Natural killer cell (primary cell): Measurements from ENCODE around the gene CBFA2T3. TPM values are rescaled to one million over a fixed set of nuclear protein-coding genes. Genes with fewer than 3 reads are reported as not detected.

Experiments used
- ATAC-seq, 3 donors: fragments of 150-1000 bp in 2 of 3; fragments of 200-7000 bp in 1 of 3; cut with Tn5 transposase; 1 replicate in 1 of 3; 2 replicates in 2 of 3; pipeline ENCODE4 v1.10.0; 2021; ENCODE audit warnings: mild to moderate bottlenecking in 2 of 3, moderate library complexity in 2 of 3
- DNase-seq, 2 donors: peaks; one replicate each; pipeline versions ENCODE4 v3.0.0 to v3.0.0-alpha.2; 2013 to 2021; ENCODE audit warnings: mixed read lengths in 1 of 2
- H3K27ac ChIP-seq: one replicate; pipeline ENCODE4 v1.5.1; 2013; ENCODE audit warnings: mild to moderate bottlenecking, low read length
- H3K27me3 ChIP-seq: one replicate; pipeline ENCODE4 v1.6.1; 2013; ENCODE audit warnings: low read length; ENCODE audit not compliant: control insufficient read depth, insufficient read depth
- H3K36me3 ChIP-seq: one replicate; pipeline ENCODE4 v1.6.1; 2013; ENCODE audit warnings: low read length; ENCODE audit not compliant: control insufficient read depth, insufficient read depth
- H3K4me1 ChIP-seq: one replicate; pipeline ENCODE4 v1.6.1; 2013; ENCODE audit warnings: low read length; ENCODE audit not compliant: control insufficient read depth, insufficient read depth
- H3K4me3 ChIP-seq: one replicate; pipeline ENCODE4 v1.5.1; 2013; ENCODE audit warnings: low read length
- H3K9me3 ChIP-seq: one replicate; pipeline ENCODE4 v1.6.1; 2013; ENCODE audit warnings: low read length; ENCODE audit not compliant: control insufficient read depth, insufficient read depth
- H3K27ac Mint-ChIP-seq, 2 donors: one replicate each; pipeline ENCODE4 v1.8.0; 2022; ENCODE audit warnings: mild to moderate bottlenecking in 2 of 2, mixed read lengths in 2 of 2, moderate library complexity in 1 of 2
- H3K27me3 Mint-ChIP-seq, 2 donors: one replicate each; pipeline ENCODE4 v1.8.0; 2022; ENCODE audit warnings: low read depth in 2 of 2, mixed read lengths in 2 of 2
- H3K36me3 Mint-ChIP-seq: one replicate; pipeline ENCODE4 v1.8.0; 2022; ENCODE audit warnings: mixed read lengths
- H3K4me1 Mint-ChIP-seq, 2 donors: one replicate each; pipeline ENCODE4 v1.8.0; 2022; ENCODE audit warnings: mixed read lengths in 2 of 2
- H3K4me3 Mint-ChIP-seq: one replicate; pipeline ENCODE4 v1.8.0; 2022; ENCODE audit warnings: mild to moderate bottlenecking, moderate library complexity, mixed read lengths
- H3K9me3 Mint-ChIP-seq, 2 donors: one replicate each; pipeline ENCODE4 v1.8.0; 2022; ENCODE audit warnings: mixed read lengths in 2 of 2
- WGBS: methylation state at CpG from one replicate; pipeline ENCODE4 v1.1.7; 2013; ENCODE audit warnings: missing lambda C conversion rate; ENCODE audit not compliant: insufficient coverage; 5-methylcytosine and 5-hydroxymethylcytosine counted together
- intact Hi-C: fragments of 100-400 bp; cut with micrococcal nuclease; formaldehyde crosslinking; loops from one replicate; pipeline ENCODE4 v1.14.2; 2022
- total RNA-seq, 4 donors: library from RNA; stranded (reverse); fragments of 120-200 nt in 1 of 4; gene quantifications; one replicate each; pipeline versions ENCODE4 v1.2.3 to v1.2.4, GENCODE V29; 2013 to 2022
- TF ChIP-seq, protein P1 (sequence below): fragments of 200-600 bp; IDR thresholded peaks from one replicate; pipeline ENCODE4 v1.8.0; 2022; ENCODE audit warnings: antibody characterized with exemption

Gene CBFA2T3
- total RNA-seq, 3 donors from 2014 or later (not counting 1 experiment from before 2014, with no cell fraction given): 2.5 to 7.8 (median 4.2) TPM

- Histone ChIP-seq H3K9me3 (no peaks in the 10 kb centered on the region), H3K36me3 (no peaks in the 10 kb centered on the region), H3K4me3 (no peak overlapping the region), H3K27me3 (peaks cover 10% of the 10 kb centered on the region), H3K27ac (no peak overlapping the region), H3K4me1 (peaks cover 7% of the 10 kb centered on the region)
- intact Hi-C loops: no loop called here
- WGBS: 61% methylated on average over 9 of the region's 9 CpGs
- Mint-ChIP-seq H3K9me3 (peaks cover 0 to 4% of the 10 kb centered on the region in 2 donors), H3K27ac (no peak overlapping the region), H3K4me3 (no peak overlapping the region), H3K4me1 (no peaks in the 10 kb centered on the region), H3K27me3 (peaks cover 16 to 24% of the 10 kb centered on the region in 2 donors), H3K36me3 (no peaks in the 10 kb centered on the region)
- ATAC-seq (no peak), DNase-seq (no peak)
- TF ChIP-seq, protein P1, sequence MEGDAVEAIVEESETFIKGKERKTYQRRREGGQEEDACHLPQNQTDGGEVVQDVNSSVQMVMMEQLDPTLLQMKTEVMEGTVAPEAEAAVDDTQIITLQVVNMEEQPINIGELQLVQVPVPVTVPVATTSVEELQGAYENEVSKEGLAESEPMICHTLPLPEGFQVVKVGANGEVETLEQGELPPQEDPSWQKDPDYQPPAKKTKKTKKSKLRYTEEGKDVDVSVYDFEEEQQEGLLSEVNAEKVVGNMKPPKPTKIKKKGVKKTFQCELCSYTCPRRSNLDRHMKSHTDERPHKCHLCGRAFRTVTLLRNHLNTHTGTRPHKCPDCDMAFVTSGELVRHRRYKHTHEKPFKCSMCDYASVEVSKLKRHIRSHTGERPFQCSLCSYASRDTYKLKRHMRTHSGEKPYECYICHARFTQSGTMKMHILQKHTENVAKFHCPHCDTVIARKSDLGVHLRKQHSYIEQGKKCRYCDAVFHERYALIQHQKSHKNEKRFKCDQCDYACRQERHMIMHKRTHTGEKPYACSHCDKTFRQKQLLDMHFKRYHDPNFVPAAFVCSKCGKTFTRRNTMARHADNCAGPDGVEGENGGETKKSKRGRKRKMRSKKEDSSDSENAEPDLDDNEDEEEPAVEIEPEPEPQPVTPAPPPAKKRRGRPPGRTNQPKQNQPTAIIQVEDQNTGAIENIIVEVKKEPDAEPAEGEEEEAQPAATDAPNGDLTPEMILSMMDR: no peak
These were observed 30.6 kb upstream of the CBFA2T3 start for GRCh38 chr16:89007371-89008249.

DNA sequence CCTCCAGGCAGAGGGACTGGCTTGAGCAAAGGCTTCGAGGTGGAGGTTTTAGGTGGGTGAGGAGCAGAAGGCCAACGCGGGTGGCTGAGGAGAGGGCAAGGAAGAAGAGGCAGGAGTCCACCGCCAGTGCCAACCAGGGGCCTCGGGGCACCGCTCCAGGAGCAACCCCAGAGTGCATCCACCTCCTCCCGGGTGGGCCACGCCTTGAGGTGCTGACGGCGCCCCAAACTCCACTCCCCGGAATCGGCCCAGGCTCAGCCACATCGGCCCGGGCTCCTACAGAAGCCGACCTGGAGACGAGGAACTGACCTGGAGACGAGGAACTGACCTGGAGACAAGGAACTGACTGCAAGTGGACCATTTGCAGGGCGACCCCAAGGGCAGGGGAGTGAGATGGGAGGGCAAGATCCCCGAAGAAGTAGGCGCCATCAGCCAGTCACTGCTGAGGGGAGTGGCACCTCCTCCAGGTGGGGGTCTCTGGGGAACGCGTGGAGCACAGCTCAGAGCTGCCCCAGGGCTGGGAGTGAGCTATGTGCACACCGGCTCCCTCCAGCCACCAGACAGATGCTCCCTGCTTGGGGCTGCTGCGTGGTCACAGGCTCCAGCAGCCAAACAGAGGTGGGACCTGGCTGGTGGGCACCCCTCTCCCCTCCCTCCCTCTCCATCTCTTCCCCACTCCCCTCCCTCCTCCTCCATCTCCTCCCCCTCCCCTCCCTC lies 29.2 kb upstream of the CBFA2T3 start:
- TF ChIP-seq, protein P1: no peak
- ATAC-seq (no peak), DNase-seq (no peak)
- Mint-ChIP-seq H3K4me1 (no peaks in the 10 kb centered on the region), H3K9me3 (no peaks in the 10 kb centered on the region), H3K27ac (no peak overlapping the region), H3K27me3 (peaks cover 16 to 24% of the 10 kb centered on the region in 2 donors), H3K36me3 (no peaks in the 10 kb centered on the region), H3K4me3 (no peak overlapping the region)
- no peak overlapping the region for H3K4me3 ChIP-seq
- no peaks in the 10 kb centered on the region for H3K9me3 ChIP-seq
- H3K4me1 ChIP-seq: peaks cover 7% of the 10 kb centered on the region
- peaks cover 10% of the 10 kb centered on the region for H3K27me3 ChIP-seq
- 93% methylated on average over 24 of the region's 24 CpGs for WGBS
- intact Hi-C loops: no loop called here
- H3K27ac ChIP-seq: no peak overlapping the region
- H3K36me3 ChIP-seq: no peaks in the 10 kb centered on the region

GRCh38 chr16:89005201-89006035 lies 28.4 kb upstream of the CBFA2T3 start:
- intact Hi-C loops: no loop called here
- H3K4me3 ChIP-seq: no peak overlapping the region
- H3K27me3 ChIP-seq: peaks cover 10% of the 10 kb centered on the region
- ATAC-seq (no peak), DNase-seq (no peak)
- Mint-ChIP-seq H3K4me3 (no peak overlapping the region), H3K27me3 (peaks cover 16 to 24% of the 10 kb centered on the region in 2 donors), H3K36me3 (no peaks in the 10 kb centered on the region), H3K4me1 (no peaks in the 10 kb centered on the region), H3K27ac (no peak overlapping the region), H3K9me3 (no peaks in the 10 kb centered on the region)
- H3K27ac ChIP-seq: no peak overlapping the region
- TF ChIP-seq, protein P1: no peak
- H3K4me1 ChIP-seq: peaks cover 7% of the 10 kb centered on the region
- no peaks in the 10 kb centered on the region for H3K36me3 ChIP-seq
- 89% methylated on average over 23 of the region's 23 CpGs for WGBS
- H3K9me3 ChIP-seq: no peaks in the 10 kb centered on the region
